Ishikawa (cell line): ENCODE measurements around the gene ZSWIM3.

Experiments
- CEBPB ChIP-seq: IDR thresholded peaks from 2 replicates; pipeline ENCODE4 v1.6.1; 2012
- CREB1 ChIP-seq: IDR thresholded peaks from 2 replicates; pipeline ENCODE4 v1.6.1; 2012; ENCODE audit warnings: low read depth
- EGR1 ChIP-seq: IDR thresholded peaks from 2 replicates; pipeline ENCODE4 v1.6.1; 2012
- EP300 ChIP-seq: IDR thresholded peaks from 2 replicates; pipeline ENCODE4 v1.6.1; 2012; ENCODE audit warnings: borderline replicate concordance
- FOXM1 ChIP-seq: IDR thresholded peaks from 2 replicates; pipeline ENCODE4 v1.6.1; 2012; ENCODE audit warnings: low read depth, borderline replicate concordance
- NFIC ChIP-seq: IDR thresholded peaks from 2 replicates; pipeline ENCODE4 v1.6.1; 2012
- RAD21 ChIP-seq: IDR thresholded peaks from 2 replicates; pipeline ENCODE4 v1.6.1; 2012; ENCODE audit warnings: low read depth
- TAF1 ChIP-seq: IDR thresholded peaks from 2 replicates; pipeline ENCODE4 v1.6.1; 2012; ENCODE audit warnings: low read depth, mild to moderate bottlenecking
- TCF12 ChIP-seq: IDR thresholded peaks from 2 replicates; pipeline ENCODE4 v1.6.1; 2012; ENCODE audit warnings: low read depth
- TEAD4 ChIP-seq: IDR thresholded peaks from 2 replicates; pipeline ENCODE4 v1.6.1; 2012
- YY1 ChIP-seq: IDR thresholded peaks from 2 replicates; pipeline ENCODE4 v1.6.1; 2012; ENCODE audit warnings: low read depth
- ZBTB7A ChIP-seq: IDR thresholded peaks from 2 replicates; pipeline ENCODE4 v1.6.1; 2012; ENCODE audit warnings: low read depth
- TF ChIP-seq, protein P1 (sequence below): IDR thresholded peaks from 2 replicates; pipeline ENCODE4 v1.6.1; 2012; ENCODE audit warnings: low read depth, mild to moderate bottlenecking
- TF ChIP-seq, protein P2 (sequence below): IDR thresholded peaks from 2 replicates; pipeline ENCODE4 v1.6.1; 2012
- TF ChIP-seq, protein P3 (sequence below): IDR thresholded peaks from 2 replicates; pipeline ENCODE4 v1.6.1; 2012

ZSWIM3 gene

DNA sequence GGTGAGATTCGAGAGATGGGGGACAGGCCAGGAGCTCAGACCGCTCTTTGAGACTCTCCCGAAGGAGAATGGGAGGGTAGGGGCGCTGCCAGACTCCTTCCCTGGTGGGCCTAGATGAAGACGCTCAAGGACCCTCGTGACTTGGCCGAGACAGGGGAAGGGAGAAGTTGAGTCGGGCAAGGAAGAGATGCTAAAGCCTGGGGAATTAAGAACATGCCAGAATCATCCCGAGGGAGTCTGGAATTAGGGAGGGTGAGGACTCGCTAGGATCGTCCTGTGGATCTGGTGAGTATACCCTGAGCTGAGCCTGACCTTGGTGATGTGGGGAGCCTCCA, 44.4 kb upstream of the ZSWIM3 start:
- TF ChIP-seq, protein P1, sequence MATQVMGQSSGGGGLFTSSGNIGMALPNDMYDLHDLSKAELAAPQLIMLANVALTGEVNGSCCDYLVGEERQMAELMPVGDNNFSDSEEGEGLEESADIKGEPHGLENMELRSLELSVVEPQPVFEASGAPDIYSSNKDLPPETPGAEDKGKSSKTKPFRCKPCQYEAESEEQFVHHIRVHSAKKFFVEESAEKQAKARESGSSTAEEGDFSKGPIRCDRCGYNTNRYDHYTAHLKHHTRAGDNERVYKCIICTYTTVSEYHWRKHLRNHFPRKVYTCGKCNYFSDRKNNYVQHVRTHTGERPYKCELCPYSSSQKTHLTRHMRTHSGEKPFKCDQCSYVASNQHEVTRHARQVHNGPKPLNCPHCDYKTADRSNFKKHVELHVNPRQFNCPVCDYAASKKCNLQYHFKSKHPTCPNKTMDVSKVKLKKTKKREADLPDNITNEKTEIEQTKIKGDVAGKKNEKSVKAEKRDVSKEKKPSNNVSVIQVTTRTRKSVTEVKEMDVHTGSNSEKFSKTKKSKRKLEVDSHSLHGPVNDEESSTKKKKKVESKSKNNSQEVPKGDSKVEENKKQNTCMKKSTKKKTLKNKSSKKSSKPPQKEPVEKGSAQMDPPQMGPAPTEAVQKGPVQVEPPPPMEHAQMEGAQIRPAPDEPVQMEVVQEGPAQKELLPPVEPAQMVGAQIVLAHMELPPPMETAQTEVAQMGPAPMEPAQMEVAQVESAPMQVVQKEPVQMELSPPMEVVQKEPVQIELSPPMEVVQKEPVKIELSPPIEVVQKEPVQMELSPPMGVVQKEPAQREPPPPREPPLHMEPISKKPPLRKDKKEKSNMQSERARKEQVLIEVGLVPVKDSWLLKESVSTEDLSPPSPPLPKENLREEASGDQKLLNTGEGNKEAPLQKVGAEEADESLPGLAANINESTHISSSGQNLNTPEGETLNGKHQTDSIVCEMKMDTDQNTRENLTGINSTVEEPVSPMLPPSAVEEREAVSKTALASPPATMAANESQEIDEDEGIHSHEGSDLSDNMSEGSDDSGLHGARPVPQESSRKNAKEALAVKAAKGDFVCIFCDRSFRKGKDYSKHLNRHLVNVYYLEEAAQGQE: no peak
- no peak for TF ChIP-seq TEAD4
- TF ChIP-seq ZBTB7A: no peak; the same call in 1 of the 2 replicates
- no peak for TF ChIP-seq YY1
- TF ChIP-seq, protein P2, sequence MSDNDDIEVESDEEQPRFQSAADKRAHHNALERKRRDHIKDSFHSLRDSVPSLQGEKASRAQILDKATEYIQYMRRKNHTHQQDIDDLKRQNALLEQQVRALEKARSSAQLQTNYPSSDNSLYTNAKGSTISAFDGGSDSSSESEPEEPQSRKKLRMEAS: no peak
- TF ChIP-seq CEBPB: no peak

DNA sequence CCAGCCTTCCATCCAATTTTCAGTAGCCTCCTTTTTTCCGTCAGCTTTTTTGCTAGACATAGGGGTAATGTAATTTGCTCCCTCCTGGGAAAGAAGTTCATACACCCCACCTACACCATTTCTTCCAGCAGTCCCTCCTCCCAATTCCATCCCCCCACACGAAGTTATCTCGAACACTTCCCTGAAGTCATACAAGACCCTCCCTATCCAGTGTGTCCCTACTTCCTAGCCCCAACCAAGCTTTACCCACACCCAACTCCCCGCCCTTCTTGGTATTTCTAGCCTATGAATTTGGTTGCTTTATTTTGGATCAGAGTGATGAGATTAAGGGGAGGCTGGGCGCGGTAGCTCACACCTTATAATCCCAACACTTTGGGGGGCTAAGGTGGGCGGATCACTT, 43.9 kb upstream of the ZSWIM3 start:
- TF ChIP-seq NFIC (no peak), TEAD4 (no peak), EP300 (no peak), CREB1 (no peak), TAF1 (no peak)
- TF ChIP-seq, protein P1: no peak

DNA sequence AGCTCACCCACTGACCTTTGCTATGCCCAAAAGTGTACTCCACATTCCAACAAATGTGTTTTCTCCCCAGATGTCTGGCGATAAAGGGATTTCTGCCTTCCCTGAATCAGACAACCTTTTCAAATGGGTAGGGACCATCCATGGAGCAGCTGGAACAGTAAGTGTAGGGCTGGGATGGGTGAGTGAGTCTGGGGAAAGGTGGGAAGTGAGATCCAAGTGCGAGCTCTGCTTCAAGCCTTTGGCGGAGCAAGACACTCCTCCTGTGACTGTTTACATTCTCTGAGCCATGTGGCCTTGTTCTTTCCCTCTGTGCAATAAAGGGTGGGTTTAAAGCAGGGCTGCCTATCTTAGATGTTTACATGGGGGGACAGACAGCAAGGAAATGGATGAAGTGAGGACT, 43.1 kb upstream of the ZSWIM3 start:
- TF ChIP-seq CREB1 (no peak), TEAD4 (no peak), EGR1 (no peak), YY1 (no peak), EP300 (no peak), NFIC (no peak), CEBPB (no peak), FOXM1 (no peak), TCF12 (no peak)
- TF ChIP-seq, protein P3, sequence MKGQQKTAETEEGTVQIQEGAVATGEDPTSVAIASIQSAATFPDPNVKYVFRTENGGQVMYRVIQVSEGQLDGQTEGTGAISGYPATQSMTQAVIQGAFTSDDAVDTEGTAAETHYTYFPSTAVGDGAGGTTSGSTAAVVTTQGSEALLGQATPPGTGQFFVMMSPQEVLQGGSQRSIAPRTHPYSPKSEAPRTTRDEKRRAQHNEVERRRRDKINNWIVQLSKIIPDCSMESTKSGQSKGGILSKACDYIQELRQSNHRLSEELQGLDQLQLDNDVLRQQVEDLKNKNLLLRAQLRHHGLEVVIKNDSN: no peak
- TF ChIP-seq, protein P2: no peak

DNA sequence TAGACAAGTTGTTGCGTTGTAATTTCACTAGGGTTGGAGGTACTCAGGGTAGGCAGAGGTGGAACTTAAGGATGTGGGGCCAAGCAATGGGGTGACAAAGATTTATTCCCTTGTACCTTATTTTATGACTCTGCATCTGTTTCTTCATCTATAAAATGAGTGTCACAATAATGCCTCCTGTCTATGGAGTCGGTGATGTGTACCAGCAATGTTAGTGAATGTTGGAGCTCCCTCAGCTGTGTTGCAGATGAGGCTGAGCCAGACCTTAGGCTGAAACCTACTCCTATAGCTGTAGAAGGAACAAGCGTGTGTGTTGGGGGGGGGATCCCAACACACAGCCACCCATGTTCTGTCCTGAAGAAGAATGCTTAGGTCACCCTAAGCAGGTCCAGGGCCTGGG, 40.5 kb upstream of the ZSWIM3 start:
- TF ChIP-seq, protein P2: no peak
- TF ChIP-seq NFIC (no peak), YY1 (no peak), EGR1 (no peak), CEBPB (no peak), TAF1 (no peak), RAD21 (no peak), CREB1 (no peak), FOXM1 (no peak), EP300 (no peak)
- TF ChIP-seq, protein P3: no peak
- TF ChIP-seq, protein P1: no peak
